Activated T-cell treated with anti-CD3 and anti-CD28 coated beads for 48 hours (primary cell): ENCODE measurements around the gene ARHGAP15.

ENCODE experiments used
- DNase-seq: peaks from one replicate; pipeline ENCODE4 v3.0.0-alpha.2; 2020; ENCODE audit warnings: low read depth

Gene ARHGAP15

GRCh38 chr2:143776526-143777297, 647.5 kb downstream of the ARHGAP15 start:
- DNase-seq, result no peak

- no peak for DNase-seq
These were observed 649.8 kb downstream of the ARHGAP15 start for GRCh38 chr2:143779021-143779420.

- no peak for DNase-seq
These were observed 657.0 kb downstream of the ARHGAP15 start for GRCh38 chr2:143786026-143786765.

GRCh38 chr2:143787674-143788073, 658.5 kb downstream of the ARHGAP15 start:
- no peak for DNase-seq

- DNase-seq, result no peak
These were observed 663.4 kb downstream of the ARHGAP15 start for GRCh38 chr2:143792602-143793001.

- no peak for DNase-seq
These were observed 664.2 kb downstream of the ARHGAP15 start for GRCh38 chr2:143793381-143793780.

- no peak for DNase-seq
These were observed 666.8 kb downstream of the ARHGAP15 start for GRCh38 chr2:143796051-143796450.

- no peak for DNase-seq
These were observed 672.3 kb downstream of the ARHGAP15 start for GRCh38 chr2:143801561-143801960.

- DNase-seq, result no peak
These were observed 673.0 kb downstream of the ARHGAP15 start for GRCh38 chr2:143802242-143802641.

GRCh38 chr2:143802871-143803650, 673.8 kb downstream of the ARHGAP15 start:
- DNase-seq, result no peak

GRCh38 chr2:143803936-143804335, 674.7 kb downstream of the ARHGAP15 start:
- no peak for DNase-seq

- DNase-seq, result no peak
These were observed 676.4 kb downstream of the ARHGAP15 start for GRCh38 chr2:143805666-143806065.

- DNase-seq, result no peak
These were observed 678.0 kb downstream of the ARHGAP15 start for GRCh38 chr2:143807192-143807591.

- no peak for DNase-seq
These were observed 678.5 kb downstream of the ARHGAP15 start for GRCh38 chr2:143807671-143808070.

- DNase-seq, result no peak
These were observed 678.9 kb downstream of the ARHGAP15 start for GRCh38 chr2:143808166-143808565.

- no peak for DNase-seq
These were observed 685.9 kb downstream of the ARHGAP15 start for GRCh38 chr2:143815082-143815481.

GRCh38 chr2:143816916-143817315, 687.7 kb downstream of the ARHGAP15 start:
- no peak for DNase-seq
